Measurements from ENCODE around the gene FAM177A1. TPM values are rescaled to one million over a fixed set of nuclear protein-coding genes. Genes with fewer than 3 reads are reported as not detected.
A peak's percentile ranks its signal among the peaks of the same experiment; 100 is the strongest.

The FAM177A1 gene
- total and polyA plus RNA-seq, 2 of the 13 experiments (the other 11 are each of a cell fraction or from before 2014, with no cell fraction given), result 72.9 to 119 TPM

GRCh38 chr14:35034440-35034833 lies 11.6 kb upstream of the FAM177A1 start (continued):
- TF ChIP-seq NRL (CRISPR knock-in tag; IDR thresholded peaks at IDR 0.05; ENCODE audit: borderline replicate concordance), result peak; percentile 70; the same call in 1 of the 2 replicates
- peak; percentile 13; the same call in 1 of the 2 replicates for TF ChIP-seq ZNF678 (CRISPR knock-in tag; IDR thresholded peaks at IDR 0.05)
- TF ChIP-seq POLR2G (IDR thresholded peaks at IDR 0.05; ENCODE audit: low read depth, low read length), result peak; percentile 12; the same call in 1 of the 2 replicates
- no peak for TF ChIP-seq ZNF326 (CRISPR knock-in tag; IDR thresholded peaks at IDR 0.05; ENCODE audit: borderline replicate concordance)
- TF ChIP-seq FOSL2 (CRISPR knock-in tag; IDR thresholded peaks at IDR 0.05), result no peak
- no peak for TF ChIP-seq TCF12 (IDR thresholded peaks at IDR 0.05)
- TF ChIP-seq TCF12 (CRISPR knock-in tag; IDR thresholded peaks at IDR 0.05), result 0 out of 2 replicates have a peak, but pooled peaks have one; percentile 25
- TF ChIP-seq IRX3 (CRISPR knock-in tag; IDR thresholded peaks at IDR 0.05; ENCODE audit: borderline replicate concordance, low read depth), result 0 out of 2 replicates have a peak, but pooled peaks have one; percentile 26
- no peak for TF ChIP-seq GATAD2A (CRISPR knock-in tag; IDR thresholded peaks at IDR 0.05)
- peak; percentile 9; the same call in 1 of the 2 replicates for TF ChIP-seq TBX2 (CRISPR knock-in tag; IDR thresholded peaks at IDR 0.05; ENCODE audit: borderline replicate concordance)
- TF ChIP-seq REXO4 (CRISPR knock-in tag; IDR thresholded peaks at IDR 0.05; ENCODE audit: borderline replicate concordance), result no peak
- no peak for TF ChIP-seq SKI (IDR thresholded peaks at IDR 0.05; ENCODE audit: partially characterized antibody)
- TF ChIP-seq ZNF549 (CRISPR knock-in tag; IDR thresholded peaks at IDR 0.05), result no peak
- TF ChIP-seq HMGA1 (CRISPR knock-in tag; conservative IDR thresholded peaks at IDR 0.05), result no peak
- 0 out of 2 replicates have a peak, but pooled peaks have one; percentile 1 for TF ChIP-seq ZFX (CRISPR knock-in tag; IDR thresholded peaks at IDR 0.05; ENCODE audit: low read depth)
- TF ChIP-seq, protein P1, sequence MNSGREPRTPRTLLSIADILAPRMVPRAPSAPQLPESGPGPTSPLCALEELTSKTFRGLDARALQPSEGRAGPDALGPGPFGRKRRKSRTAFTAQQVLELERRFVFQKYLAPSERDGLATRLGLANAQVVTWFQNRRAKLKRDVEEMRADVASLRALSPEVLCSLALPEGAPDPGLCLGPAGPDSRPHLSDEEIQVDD (CRISPR knock-in tag; IDR thresholded peaks at IDR 0.05; ENCODE audit: borderline replicate concordance), result peak; percentile 64; the same call in 1 of the 2 replicates
- no peak for TF ChIP-seq EZH2 (conservative IDR thresholded peaks at IDR 0.05; ENCODE audit: low read depth, low read length)
- TF ChIP-seq HOXA3 (CRISPR knock-in tag; IDR thresholded peaks at IDR 0.05), result 0 out of 2 replicates have a peak, but pooled peaks have one; percentile 2
- peak; percentile 38; the same call in 1 of the 2 replicates for TF ChIP-seq ZNF605 (CRISPR knock-in tag; IDR thresholded peaks at IDR 0.05)
- no peak for TF ChIP-seq ZNF350 (CRISPR knock-in tag; IDR thresholded peaks at IDR 0.05; ENCODE audit: borderline replicate concordance, low read depth)
- TF ChIP-seq ZNF225 (CRISPR knock-in tag; IDR thresholded peaks at IDR 0.05), result peak; percentile 29; the same call in 1 of the 2 replicates
- no peak for TF ChIP-seq ZNF569 (CRISPR knock-in tag; IDR thresholded peaks at IDR 0.05; ENCODE audit: borderline replicate concordance)
- peak; percentile 96 for TF ChIP-seq ZNF280D (CRISPR knock-in tag; IDR thresholded peaks at IDR 0.05)
